Endothelial cell of umbilical vein (primary cell): ENCODE data around the gene PMEL.

ENCODE experiments used
- EZH2 ChIP-seq: IDR thresholded peaks from 2 replicates; pipeline ENCODE4 v1.6.1; 2012; ENCODE audit warnings: borderline replicate concordance, low read depth, mild to moderate bottlenecking, moderate library complexity, low read length, inconsistent platforms; ENCODE audit not compliant: severe bottlenecking
- JUN ChIP-seq: IDR thresholded peaks from 2 replicates; pipeline ENCODE4 v1.6.1; 2011; ENCODE audit warnings: borderline replicate concordance, low read depth; ENCODE audit not compliant: insufficient read length, insufficient read depth
- POLR2A ChIP-seq: IDR thresholded peaks from 2 replicates; pipeline ENCODE4 v1.6.1; 2012; ENCODE audit warnings: low read depth, mild to moderate bottlenecking, control low read depth, low read length

DNA sequence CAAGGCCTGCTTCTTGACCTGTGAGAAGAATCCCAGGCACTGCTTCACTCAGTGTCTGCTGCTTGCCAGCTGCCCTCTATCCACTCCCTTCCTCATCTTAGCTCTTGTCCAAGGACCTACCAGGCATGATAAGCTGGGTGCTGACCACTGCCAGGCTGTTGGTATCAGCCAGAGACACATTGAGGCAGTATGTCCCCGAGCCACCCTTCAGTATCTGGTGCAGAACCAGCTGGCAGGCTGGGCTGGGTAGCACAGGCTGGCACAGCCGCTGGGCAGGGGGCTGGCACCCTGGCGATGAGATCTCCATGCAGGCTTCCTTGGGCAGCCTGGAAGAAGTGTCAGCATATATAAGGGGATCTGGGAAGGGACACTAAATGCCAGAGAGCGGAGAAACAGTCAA is 10.5 kb downstream of the PMEL start:
- TF ChIP-seq POLR2A, result no peak
- TF ChIP-seq JUN, result no peak
- no peak for TF ChIP-seq EZH2
